GM23338 (cell line): ENCODE data around the gene CENPP. TPM values are rescaled to one million over a fixed set of nuclear protein-coding genes. Genes with fewer than 3 reads are reported as not detected.

Source experiments
- ATAC-seq: fragments of 200-7000 bp; cut with Tn5 transposase; 3 replicates; pipeline ENCODE4 v1.9.1; 2020
- DNase-seq: peaks from one replicate; pipeline ENCODE4 v3.0.0-alpha.2; 2015; ENCODE audit warnings: low spot score
- H2AFZ ChIP-seq: fragments of 200-600 bp; sonication (generic); 2 replicates; pipeline ENCODE4 v1.8.0; 2016; ENCODE audit warnings: antibody characterized with exemption, mild to moderate bottlenecking, moderate library complexity
- H3F3A ChIP-seq: fragments of 200-600 bp; sonication (generic); replicated peaks from 2 replicates; pipeline ENCODE4 v1.8.0; 2017; ENCODE audit warnings: antibody characterized with exemption, mixed run types, low read depth
- H3K27ac ChIP-seq: fragments of 200-600 bp; sonication (generic); 2 replicates; pipeline ENCODE4 v1.6.1; 2016; ENCODE audit warnings: low read depth
- H3K27me3 ChIP-seq: fragments of 200-600 bp; sonication (generic); 2 replicates; pipeline ENCODE4 v1.8.0; 2016; ENCODE audit warnings: mild to moderate bottlenecking, mixed run types, moderate library complexity; ENCODE audit not compliant: insufficient read depth
- H3K36me3 ChIP-seq: fragments of 200-600 bp; sonication (generic); 2 replicates; pipeline ENCODE4 v1.8.0; 2016; ENCODE audit warnings: mild to moderate bottlenecking; ENCODE audit not compliant: insufficient read depth
- H3K4me1 ChIP-seq: fragments of 200-600 bp; sonication (generic); 2 replicates; pipeline ENCODE4 v1.8.0; 2016; ENCODE audit warnings: mild to moderate bottlenecking, moderate library complexity; ENCODE audit not compliant: insufficient read depth
- H3K4me2 ChIP-seq: fragments of 200-600 bp; sonication (generic); 2 replicates; pipeline ENCODE4 v1.7.1; 2017; ENCODE audit warnings: mixed run types
- H3K4me3 ChIP-seq: fragments of 200-600 bp; sonication (generic); 2 replicates; pipeline ENCODE4 v1.6.1; 2016; ENCODE audit warnings: mixed run types
- H3K79me2 ChIP-seq: fragments of 200-600 bp; sonication (generic); replicated peaks from 2 replicates; pipeline ENCODE4 v1.8.0; 2017; ENCODE audit warnings: mild to moderate bottlenecking; ENCODE audit not compliant: insufficient read depth
- H3K9me2 ChIP-seq: fragments of 200-600 bp; sonication (generic); 2 replicates; pipeline ENCODE4 v1.8.0; 2017; ENCODE audit not compliant: insufficient read depth
- H4K20me1 ChIP-seq: fragments of 200-600 bp; sonication (generic); replicated peaks from 2 replicates; pipeline ENCODE4 v1.8.0; 2017; ENCODE audit warnings: mild to moderate bottlenecking; ENCODE audit not compliant: insufficient read depth
- H3K27ac Mint-ChIP-seq: 2 replicates; pipeline ENCODE4 v1.8.0; 2020; ENCODE audit warnings: inconsistent platforms, mild to moderate bottlenecking, moderate library complexity, mixed read lengths
- H3K27me3 Mint-ChIP-seq: 3 replicates; pipeline ENCODE4 v1.8.0; 2022; ENCODE audit warnings: low read depth, mild to moderate bottlenecking, moderate library complexity, mixed read lengths, inconsistent platforms; ENCODE audit not compliant: insufficient read depth, poor library complexity
- H3K36me3 Mint-ChIP-seq: 3 replicates; pipeline ENCODE4 v1.8.0; 2021; ENCODE audit warnings: low read depth, mild to moderate bottlenecking, inconsistent platforms, moderate library complexity, mixed read lengths
- H3K4me1 Mint-ChIP-seq: 3 replicates; pipeline ENCODE4 v1.8.0; 2020; ENCODE audit warnings: mild to moderate bottlenecking, inconsistent platforms, mixed read lengths
- H3K4me3 Mint-ChIP-seq: 3 replicates; pipeline ENCODE4 v1.8.0; 2021; ENCODE audit warnings: moderate library complexity, mild to moderate bottlenecking, inconsistent platforms, mixed read lengths
- H3K9me3 Mint-ChIP-seq: 3 replicates; pipeline ENCODE4 v1.8.0; 2020; ENCODE audit warnings: moderate library complexity, mild to moderate bottlenecking, inconsistent platforms, mixed read lengths
- CREB1 ChIP-seq: fragments of 250-450 bp; sonication (Bioruptor Pico); IDR thresholded peaks from 2 replicates; pipeline ENCODE4 v1.5.0; 2020; ENCODE audit warnings: low read depth, mild to moderate bottlenecking, moderate library complexity
- POLR2AphosphoS5 ChIP-seq: IDR thresholded peaks from 2 replicates; pipeline ENCODE4 v1.6.1; 2016; ENCODE audit warnings: antibody characterized with exemption, low read depth
- STAT1 ChIP-seq: IDR thresholded peaks from one replicate; pipeline ENCODE4 v1.6.1; 2016; ENCODE audit warnings: antibody characterized with exemption; ENCODE audit not compliant: unreplicated experiment
- ZNF114 ChIP-seq: fragments of 250-450 bp; sonication (Bioruptor Pico); IDR thresholded peaks from 2 replicates; pipeline ENCODE4 v1.5.0; 2020; ENCODE audit warnings: mild to moderate bottlenecking, moderate library complexity
- polyA plus RNA-seq: library from polyadenylated mRNA; unstranded; fragments of >200 nt; fragmentation: Nextera tagmentation; extraction: Ambion mirVana; gene quantifications from 2 replicates; pipeline ENCODE4 v1.2.1, GENCODE V29; 2016
- total RNA-seq: library from RNA; depleted of rRNA; stranded (reverse); fragments of >200 nt; shearing (Covaris generic); gene quantifications from 2 replicates; pipeline ENCODE4 v1.2.3, GENCODE V29; 2014
- TF ChIP-seq, protein P1 (sequence below): fragments of 250-450 bp; sonication (Bioruptor Pico); IDR thresholded peaks from 2 replicates; pipeline ENCODE4 v1.5.0; 2020; ENCODE audit warnings: mild to moderate bottlenecking, moderate library complexity
- TF ChIP-seq, protein P2 (sequence below): IDR thresholded peaks from 2 replicates; pipeline ENCODE4 v1.6.1; 2016; ENCODE audit warnings: antibody characterized with exemption
- TF ChIP-seq, protein P3 (sequence below), 2 experiments: fragments of 200-600 bp in 1 of 2; sonication (generic) in 1 of 2; conservative IDR thresholded peaks; 2 replicates each; pipeline versions ENCODE4 v1.5.1 to v1.6.1; 2016 to 2017; ENCODE audit warnings: antibody characterized with exemption in 2 of 2, low read depth in 2 of 2, mild to moderate bottlenecking in 2 of 2, moderate library complexity in 1 of 2

The CENPP gene
- total and polyA plus RNA-seq, 2 experiments from 2014 or later, result 11.0 to 12.6 TPM

DNA sequence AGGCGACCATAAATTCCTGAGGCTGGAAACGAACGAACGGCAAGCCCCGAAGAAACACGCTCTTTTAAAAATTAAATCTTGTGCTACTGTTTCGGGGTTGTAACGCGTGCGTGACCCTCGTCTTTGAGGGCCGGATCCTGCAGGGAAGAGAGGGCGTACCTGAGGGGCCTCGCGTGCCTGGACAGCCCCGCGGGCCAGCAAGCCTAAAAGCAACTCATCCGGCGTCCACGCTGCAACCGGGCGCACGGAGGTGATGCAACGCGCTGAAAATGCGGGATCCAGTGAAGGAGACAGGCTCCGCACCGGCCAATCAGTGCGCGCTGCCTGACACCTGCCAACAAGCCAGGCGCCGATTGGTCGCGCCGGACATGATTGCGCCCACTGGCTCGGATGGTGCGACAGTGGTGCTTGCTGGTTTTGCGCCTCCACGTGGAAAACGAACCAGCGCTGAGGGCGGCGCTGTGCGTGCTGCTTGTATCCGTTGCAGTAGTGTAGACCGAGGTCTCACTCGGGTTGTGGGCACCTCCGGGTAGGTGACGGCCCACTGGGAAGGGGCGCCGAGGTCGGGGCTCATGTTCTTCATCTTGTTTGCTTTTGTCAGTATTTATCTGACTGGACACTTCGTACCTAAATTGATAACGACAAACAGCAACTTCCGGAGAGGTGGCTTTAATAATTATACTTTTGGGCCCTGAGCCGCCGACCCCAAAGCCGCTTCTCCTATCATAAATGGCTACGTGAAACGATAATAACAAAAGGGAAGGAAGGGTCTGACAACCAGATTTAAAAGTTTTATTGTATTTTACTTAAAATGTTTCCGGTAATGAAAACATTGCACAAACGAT, 32.1 kb upstream of the CENPP start, which contains the start of gene IARS1:
Gene IARS1 (minus strand): TSS at position 246 of the 845 bp plus-strand sequence. CDS start 4,278 bp downstream, outside the sequence.
- H3K36me3 ChIP-seq, result peaks cover 27% of the 10 kb centered on the region
- H3K36me3 Mint-ChIP-seq, result peaks cover 63% of the 10 kb centered on the region
- peak within 1 kb of the TSS; percentile 96 for H3K4me3 Mint-ChIP-seq
- 0 out of 2 replicates have a peak, but pooled peaks cover 3% of the 10 kb centered on the region for H3F3A ChIP-seq
- peaks cover 13% of the 10 kb centered on the region; the same call in 1 of the 2 replicates for H3K4me1 ChIP-seq
- H2AFZ ChIP-seq, result peak within 1 kb of the TSS; percentile 78
- H3K27ac Mint-ChIP-seq, result peak within 1 kb of the TSS; percentile 99
- DNase-seq (peak; percentile 97), ATAC-seq (peak; percentile 94)
- peaks cover 17% of the 10 kb centered on the region for H3K4me1 Mint-ChIP-seq
- peaks cover 51% of the 10 kb centered on the region for H3K79me2 ChIP-seq
- peak within 1 kb of the TSS; percentile 92 for H3K4me3 ChIP-seq
- H3K9me3 Mint-ChIP-seq, result peaks cover 2% of the 10 kb centered on the region; the same call in 2 of the 3 replicates
- peak within 1 kb of the TSS; percentile 84 for H3K27ac ChIP-seq
- H3K27me3 ChIP-seq, result no peaks in the 10 kb centered on the region
- H4K20me1 ChIP-seq, result peaks cover 5% of the 10 kb centered on the region; the same call in 1 of the 2 replicates
- H3K27me3 Mint-ChIP-seq, result peaks cover 10% of the 10 kb centered on the region
- peak within 1 kb of the TSS; percentile 82 for H3K4me2 ChIP-seq
- TF ChIP-seq, protein P1, sequence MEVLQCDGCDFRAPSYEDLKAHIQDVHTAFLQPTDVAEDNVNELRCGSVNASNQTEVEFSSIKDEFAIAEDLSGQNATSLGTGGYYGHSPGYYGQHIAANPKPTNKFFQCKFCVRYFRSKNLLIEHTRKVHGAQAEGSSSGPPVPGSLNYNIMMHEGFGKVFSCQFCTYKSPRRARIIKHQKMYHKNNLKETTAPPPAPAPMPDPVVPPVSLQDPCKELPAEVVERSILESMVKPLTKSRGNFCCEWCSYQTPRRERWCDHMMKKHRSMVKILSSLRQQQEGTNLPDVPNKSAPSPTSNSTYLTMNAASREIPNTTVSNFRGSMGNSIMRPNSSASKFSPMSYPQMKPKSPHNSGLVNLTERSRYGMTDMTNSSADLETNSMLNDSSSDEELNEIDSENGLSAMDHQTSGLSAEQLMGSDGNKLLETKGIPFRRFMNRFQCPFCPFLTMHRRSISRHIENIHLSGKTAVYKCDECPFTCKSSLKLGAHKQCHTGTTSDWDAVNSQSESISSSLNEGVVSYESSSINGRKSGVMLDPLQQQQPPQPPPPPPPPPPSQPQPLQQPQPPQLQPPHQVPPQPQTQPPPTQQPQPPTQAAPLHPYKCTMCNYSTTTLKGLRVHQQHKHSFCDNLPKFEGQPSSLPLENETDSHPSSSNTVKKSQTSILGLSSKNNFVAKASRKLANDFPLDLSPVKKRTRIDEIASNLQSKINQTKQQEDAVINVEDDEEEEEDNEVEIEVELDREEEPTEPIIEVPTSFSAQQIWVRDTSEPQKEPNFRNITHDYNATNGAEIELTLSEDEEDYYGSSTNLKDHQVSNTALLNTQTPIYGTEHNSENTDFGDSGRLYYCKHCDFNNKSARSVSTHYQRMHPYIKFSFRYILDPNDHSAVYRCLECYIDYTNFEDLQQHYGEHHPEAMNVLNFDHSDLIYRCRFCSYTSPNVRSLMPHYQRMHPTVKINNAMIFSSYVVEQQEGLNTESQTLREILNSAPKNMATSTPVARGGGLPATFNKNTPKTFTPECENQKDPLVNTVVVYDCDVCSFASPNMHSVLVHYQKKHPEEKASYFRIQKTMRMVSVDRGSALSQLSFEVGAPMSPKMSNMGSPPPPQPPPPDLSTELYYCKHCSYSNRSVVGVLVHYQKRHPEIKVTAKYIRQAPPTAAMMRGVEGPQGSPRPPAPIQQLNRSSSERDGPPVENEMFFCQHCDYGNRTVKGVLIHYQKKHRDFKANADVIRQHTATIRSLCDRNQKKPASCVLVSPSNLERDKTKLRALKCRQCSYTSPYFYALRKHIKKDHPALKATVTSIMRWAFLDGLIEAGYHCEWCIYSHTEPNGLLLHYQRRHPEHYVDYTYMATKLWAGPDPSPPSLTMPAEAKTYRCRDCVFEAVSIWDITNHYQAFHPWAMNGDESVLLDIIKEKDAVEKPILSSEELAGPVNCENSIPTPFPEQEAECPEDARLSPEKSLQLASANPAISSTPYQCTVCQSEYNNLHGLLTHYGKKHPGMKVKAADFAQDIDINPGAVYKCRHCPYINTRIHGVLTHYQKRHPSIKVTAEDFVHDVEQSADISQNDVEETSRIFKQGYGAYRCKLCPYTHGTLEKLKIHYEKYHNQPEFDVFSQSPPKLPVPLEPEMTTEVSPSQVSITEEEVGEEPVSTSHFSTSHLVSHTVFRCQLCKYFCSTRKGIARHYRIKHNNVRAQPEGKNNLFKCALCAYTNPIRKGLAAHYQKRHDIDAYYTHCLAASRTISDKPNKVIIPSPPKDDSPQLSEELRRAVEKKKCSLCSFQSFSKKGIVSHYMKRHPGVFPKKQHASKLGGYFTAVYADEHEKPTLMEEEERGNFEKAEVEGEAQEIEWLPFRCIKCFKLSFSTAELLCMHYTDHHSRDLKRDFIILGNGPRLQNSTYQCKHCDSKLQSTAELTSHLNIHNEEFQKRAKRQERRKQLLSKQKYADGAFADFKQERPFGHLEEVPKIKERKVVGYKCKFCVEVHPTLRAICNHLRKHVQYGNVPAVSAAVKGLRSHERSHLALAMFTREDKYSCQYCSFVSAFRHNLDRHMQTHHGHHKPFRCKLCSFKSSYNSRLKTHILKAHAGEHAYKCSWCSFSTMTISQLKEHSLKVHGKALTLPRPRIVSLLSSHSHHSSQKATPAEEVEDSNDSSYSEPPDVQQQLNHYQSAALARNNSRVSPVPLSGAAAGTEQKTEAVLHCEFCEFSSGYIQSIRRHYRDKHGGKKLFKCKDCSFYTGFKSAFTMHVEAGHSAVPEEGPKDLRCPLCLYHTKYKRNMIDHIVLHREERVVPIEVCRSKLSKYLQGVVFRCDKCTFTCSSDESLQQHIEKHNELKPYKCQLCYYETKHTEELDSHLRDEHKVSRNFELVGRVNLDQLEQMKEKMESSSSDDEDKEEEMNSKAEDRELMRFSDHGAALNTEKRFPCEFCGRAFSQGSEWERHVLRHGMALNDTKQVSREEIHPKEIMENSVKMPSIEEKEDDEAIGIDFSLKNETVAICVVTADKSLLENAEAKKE (CRISPR knock-in tag), result no peak
- TF ChIP-seq ZNF114 (CRISPR knock-in tag) (no peak), CREB1 (CRISPR knock-in tag) (peak; percentile 90), STAT1 (no peak), POLR2AphosphoS5 (peak; percentile 92)
- TF ChIP-seq, protein P2, sequence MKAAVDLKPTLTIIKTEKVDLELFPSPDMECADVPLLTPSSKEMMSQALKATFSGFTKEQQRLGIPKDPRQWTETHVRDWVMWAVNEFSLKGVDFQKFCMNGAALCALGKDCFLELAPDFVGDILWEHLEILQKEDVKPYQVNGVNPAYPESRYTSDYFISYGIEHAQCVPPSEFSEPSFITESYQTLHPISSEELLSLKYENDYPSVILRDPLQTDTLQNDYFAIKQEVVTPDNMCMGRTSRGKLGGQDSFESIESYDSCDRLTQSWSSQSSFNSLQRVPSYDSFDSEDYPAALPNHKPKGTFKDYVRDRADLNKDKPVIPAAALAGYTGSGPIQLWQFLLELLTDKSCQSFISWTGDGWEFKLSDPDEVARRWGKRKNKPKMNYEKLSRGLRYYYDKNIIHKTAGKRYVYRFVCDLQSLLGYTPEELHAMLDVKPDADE, result 0 out of 2 replicates have a peak, but pooled peaks have one; percentile 47
- TF ChIP-seq, protein P3, sequence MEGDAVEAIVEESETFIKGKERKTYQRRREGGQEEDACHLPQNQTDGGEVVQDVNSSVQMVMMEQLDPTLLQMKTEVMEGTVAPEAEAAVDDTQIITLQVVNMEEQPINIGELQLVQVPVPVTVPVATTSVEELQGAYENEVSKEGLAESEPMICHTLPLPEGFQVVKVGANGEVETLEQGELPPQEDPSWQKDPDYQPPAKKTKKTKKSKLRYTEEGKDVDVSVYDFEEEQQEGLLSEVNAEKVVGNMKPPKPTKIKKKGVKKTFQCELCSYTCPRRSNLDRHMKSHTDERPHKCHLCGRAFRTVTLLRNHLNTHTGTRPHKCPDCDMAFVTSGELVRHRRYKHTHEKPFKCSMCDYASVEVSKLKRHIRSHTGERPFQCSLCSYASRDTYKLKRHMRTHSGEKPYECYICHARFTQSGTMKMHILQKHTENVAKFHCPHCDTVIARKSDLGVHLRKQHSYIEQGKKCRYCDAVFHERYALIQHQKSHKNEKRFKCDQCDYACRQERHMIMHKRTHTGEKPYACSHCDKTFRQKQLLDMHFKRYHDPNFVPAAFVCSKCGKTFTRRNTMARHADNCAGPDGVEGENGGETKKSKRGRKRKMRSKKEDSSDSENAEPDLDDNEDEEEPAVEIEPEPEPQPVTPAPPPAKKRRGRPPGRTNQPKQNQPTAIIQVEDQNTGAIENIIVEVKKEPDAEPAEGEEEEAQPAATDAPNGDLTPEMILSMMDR (conservative IDR thresholded peaks at IDR 0.05; ENCODE audit: low read depth in 2 of 2), result peak in 1 of 2 experiments; percentile 55; a peak in 2 of 4 replicates
- H3K9me2 ChIP-seq, result no peaks in the 10 kb centered on the region
